Type B pancreatic cell (in vitro differentiated cells): ENCODE results near the gene TTLL11. TPM values are rescaled to one million over a fixed set of nuclear protein-coding genes. Genes with fewer than 3 reads are reported as not detected.

Experiments
- DNase-seq: peaks from one replicate; pipeline ENCODE4 v3.0.0; 2021; ENCODE audit warnings: mixed read lengths; ENCODE audit not compliant: unreplicated experiment; ENCODE audit errors: extremely low spot score
- H3K27ac Mint-ChIP-seq: 2 replicates; pipeline ENCODE4 v1.8.0; 2021; ENCODE audit warnings: mild to moderate bottlenecking, mixed read lengths
- H3K27me3 Mint-ChIP-seq: 2 replicates; pipeline ENCODE4 v1.8.0; 2021; ENCODE audit warnings: mixed read lengths
- H3K36me3 Mint-ChIP-seq: 2 replicates; pipeline ENCODE4 v1.8.0; 2021; ENCODE audit warnings: mixed read lengths
- H3K4me1 Mint-ChIP-seq: one replicate; pipeline ENCODE4 v1.8.0; 2021; ENCODE audit warnings: mixed read lengths; ENCODE audit not compliant: unreplicated experiment
- H3K4me3 Mint-ChIP-seq: 2 replicates; pipeline ENCODE4 v1.8.0; 2021; ENCODE audit warnings: mild to moderate bottlenecking, mixed read lengths
- H3K9me3 Mint-ChIP-seq: 2 replicates; pipeline ENCODE4 v1.8.0; 2021; ENCODE audit warnings: mixed read lengths
- CTCF ChIP-seq: fragments of 200-600 bp; sonication (generic); conservative IDR thresholded peaks from 2 replicates; pipeline ENCODE4 v1.5.0; 2021; ENCODE audit warnings: antibody characterized with exemption, mild to moderate bottlenecking
- total RNA-seq: library from RNA; stranded (reverse); gene quantifications from 2 replicates; pipeline ENCODE4 v1.2.1, GENCODE V29; 2021; ENCODE audit warnings: low replicate concordance

Gene TTLL11
- total RNA-seq, 1 donor from 2014 or later, result 8.6 TPM

GRCh38 chr9:122058051-122058450, 35.1 kb downstream of the TTLL11 start:
- no peak overlapping the region for H3K27ac Mint-ChIP-seq
- no peaks in the 10 kb centered on the region for H3K36me3 Mint-ChIP-seq
- H3K27me3 Mint-ChIP-seq, result no peaks in the 10 kb centered on the region
- no peak for TF ChIP-seq CTCF
- no peaks in the 10 kb centered on the region for H3K9me3 Mint-ChIP-seq
- no peak for DNase-seq
- H3K4me1 Mint-ChIP-seq, result peaks cover 7% of the 10 kb centered on the region
- no peak overlapping the region for H3K4me3 Mint-ChIP-seq

- Mint-ChIP-seq H3K27me3 (no peaks in the 10 kb centered on the region), H3K9me3 (no peaks in the 10 kb centered on the region)
- DNase-seq, result no peak
Measured at GRCh38 chr9:122057211-122057610, 35.9 kb downstream of the TTLL11 start.

GRCh38 chr9:122056484-122056883, 36.6 kb downstream of the TTLL11 start:
- no peak overlapping the region for H3K4me3 Mint-ChIP-seq
- no peaks in the 10 kb centered on the region for H3K36me3 Mint-ChIP-seq
- no peaks in the 10 kb centered on the region for H3K9me3 Mint-ChIP-seq
- H3K27me3 Mint-ChIP-seq, result no peaks in the 10 kb centered on the region
- H3K4me1 Mint-ChIP-seq, result peaks cover 9% of the 10 kb centered on the region
- TF ChIP-seq CTCF, result no peak
- no peak for DNase-seq
- H3K27ac Mint-ChIP-seq, result no peak overlapping the region

More at GRCh38 chr9:122057211-122057610, 35.9 kb downstream of the TTLL11 start:
- H3K4me1 Mint-ChIP-seq, result peaks cover 9% of the 10 kb centered on the region
- no peaks in the 10 kb centered on the region for H3K36me3 Mint-ChIP-seq
- TF ChIP-seq CTCF, result no peak
- H3K4me3 Mint-ChIP-seq, result no peak overlapping the region
- H3K27ac Mint-ChIP-seq, result no peak overlapping the region

GRCh38 chr9:122055701-122056100, 37.4 kb downstream of the TTLL11 start:
- Mint-ChIP-seq H3K4me1 (peaks cover 9% of the 10 kb centered on the region), H3K36me3 (no peaks in the 10 kb centered on the region), H3K4me3 (no peak overlapping the region)

GRCh38 chr9:122053567-122054350, 39.3 kb downstream of the TTLL11 start:
- H3K4me3 Mint-ChIP-seq, result no peak overlapping the region
- no peaks in the 10 kb centered on the region for H3K36me3 Mint-ChIP-seq
- H3K27ac Mint-ChIP-seq, result peak overlapping the region; percentile 38
- peaks cover 9% of the 10 kb centered on the region for H3K4me1 Mint-ChIP-seq
- no peak for DNase-seq
- H3K9me3 Mint-ChIP-seq, result no peaks in the 10 kb centered on the region
- no peak for TF ChIP-seq CTCF
- H3K27me3 Mint-ChIP-seq, result no peaks in the 10 kb centered on the region

More at GRCh38 chr9:122055701-122056100, 37.4 kb downstream of the TTLL11 start:
- Mint-ChIP-seq H3K27ac (no peak overlapping the region), H3K9me3 (no peaks in the 10 kb centered on the region), H3K27me3 (no peaks in the 10 kb centered on the region)
- DNase-seq, result no peak
- TF ChIP-seq CTCF, result no peak
